Left lung (tissue), 10 donors: Measurements from ENCODE around the gene FHIT. TPM values are rescaled to one million over a fixed set of nuclear protein-coding genes. Genes with fewer than 3 reads are reported as not detected.

Experiments
- ATAC-seq: fragments of 200-7000 bp; cut with Tn5 transposase; one replicate; pipeline ENCODE4 v1.9.1; 2020; ENCODE audit warnings: moderate library complexity
- DNase-seq, 4 donors: peaks; one replicate each; pipeline ENCODE4 v3.0.0-alpha.2; 2013 to 2020
- H3K27ac ChIP-seq, 2 donors: fragments of 200-600 bp; sonication (generic) in 1 of 2; one replicate each; pipeline versions ENCODE4 v1.5.0 to v1.8.0; 2020 to 2021
- H3K27me3 ChIP-seq, 2 donors: fragments of 200-600 bp; sonication (generic) in 1 of 2; one replicate each; pipeline versions ENCODE4 v1.5.0 to v1.8.0; 2020 to 2021
- H3K36me3 ChIP-seq, 2 donors: fragments of 200-600 bp; sonication (generic) in 1 of 2; one replicate each; pipeline versions ENCODE4 v1.5.0 to v1.8.0; 2020 to 2021
- H3K4me1 ChIP-seq, 2 donors: fragments of 200-600 bp; one replicate each; pipeline ENCODE4 v1.8.0; 2021
- H3K4me3 ChIP-seq, 2 donors: fragments of 200-600 bp; sonication (generic) in 1 of 2; one replicate each; pipeline versions ENCODE4 v1.5.0 to v1.8.0; 2020 to 2021; ENCODE audit warnings: mild to moderate bottlenecking in 1 of 2
- H3K9me3 ChIP-seq, 2 donors: fragments of 200-600 bp; sonication (generic) in 1 of 2; one replicate each; pipeline versions ENCODE4 v1.5.0 to v1.8.0; 2020 to 2021
- intact Hi-C, 2 donors: fragments of 100-400 bp; cut with DNase I; formaldehyde crosslinking; loops; one replicate each; pipeline versions ENCODE4 v1.11.2 to v1.14.2; 2022
- microRNA-seq, 2 donors: library from miRNA; unstranded; fragments of <30 nt; microRNA quantifications; one replicate each; pipeline ENCODE4, GENCODE V29; 2019
- polyA plus RNA-seq, 6 donors: library from polyadenylated mRNA; unstranded; fragments of 120-200 nt; gene quantifications; one replicate each; pipeline ENCODE4 v1.2.1, GENCODE V29; 2013; ENCODE audit not compliant: insufficient read length in 6 of 6
- total RNA-seq, 2 donors: library from RNA; stranded (reverse); fragmentation: NEBNext Ultra II Directional; extraction: Animal tissue kit (Norgen Biotek cat#: 25700); gene quantifications; one replicate each; pipeline ENCODE4 v1.2.1, GENCODE V29; 2021
- TF ChIP-seq, protein P1 (sequence below), 2 donors: fragments of 200-600 bp; sonication (generic) in 1 of 2; IDR thresholded peaks; one replicate each; pipeline versions ENCODE4 v1.5.0 to v1.8.0; 2021; ENCODE audit warnings: antibody characterized with exemption in 2 of 2
- donor health status: DM: no; HTN: yes; CAD: no.
- donor health status: DM: no; HTN: no; CAD: no.

Gene FHIT
- total and polyA plus RNA-seq, 8 donors, result 8.5 to 16.3 (median 9.7) TPM

GRCh38 chr3:59699648-59700320, 1551.5 kb downstream of the FHIT start:
- no peaks in the 10 kb centered on the region for H3K27me3 ChIP-seq
- H3K9me3 ChIP-seq, result no peaks in the 10 kb centered on the region
- DNase-seq (no peak), ATAC-seq (no peak)
- TF ChIP-seq, protein P1, sequence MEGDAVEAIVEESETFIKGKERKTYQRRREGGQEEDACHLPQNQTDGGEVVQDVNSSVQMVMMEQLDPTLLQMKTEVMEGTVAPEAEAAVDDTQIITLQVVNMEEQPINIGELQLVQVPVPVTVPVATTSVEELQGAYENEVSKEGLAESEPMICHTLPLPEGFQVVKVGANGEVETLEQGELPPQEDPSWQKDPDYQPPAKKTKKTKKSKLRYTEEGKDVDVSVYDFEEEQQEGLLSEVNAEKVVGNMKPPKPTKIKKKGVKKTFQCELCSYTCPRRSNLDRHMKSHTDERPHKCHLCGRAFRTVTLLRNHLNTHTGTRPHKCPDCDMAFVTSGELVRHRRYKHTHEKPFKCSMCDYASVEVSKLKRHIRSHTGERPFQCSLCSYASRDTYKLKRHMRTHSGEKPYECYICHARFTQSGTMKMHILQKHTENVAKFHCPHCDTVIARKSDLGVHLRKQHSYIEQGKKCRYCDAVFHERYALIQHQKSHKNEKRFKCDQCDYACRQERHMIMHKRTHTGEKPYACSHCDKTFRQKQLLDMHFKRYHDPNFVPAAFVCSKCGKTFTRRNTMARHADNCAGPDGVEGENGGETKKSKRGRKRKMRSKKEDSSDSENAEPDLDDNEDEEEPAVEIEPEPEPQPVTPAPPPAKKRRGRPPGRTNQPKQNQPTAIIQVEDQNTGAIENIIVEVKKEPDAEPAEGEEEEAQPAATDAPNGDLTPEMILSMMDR (IDR thresholded peaks at IDR 0.05), result no peak
- intact Hi-C loops, result no loop called here
- H3K4me1 ChIP-seq, result no peaks in the 10 kb centered on the region
- H3K27ac ChIP-seq, result no peak overlapping the region
- no peaks in the 10 kb centered on the region for H3K36me3 ChIP-seq
- no peak overlapping the region for H3K4me3 ChIP-seq

Small RNAs within 50 kb of the gene (microRNA-seq; reads per million reads assigned to microRNA genes)
- 0 reads per million in 2 donors for gene MIR548BB
